Esophagus muscularis mucosa (tissue), 4 donors: ENCODE measurements around the gene FMOD.

ENCODE experiments used
- EP300 ChIP-seq: sonication (generic); formaldehyde crosslinking; IDR thresholded peaks from one replicate; pipeline ENCODE4 v1.6.1; 2017; ENCODE audit warnings: antibody characterized with exemption
- POLR2A ChIP-seq: fragments of 450-650 bp; IDR thresholded peaks from one replicate; pipeline ENCODE4 v1.6.1; 2017; ENCODE audit warnings: antibody characterized with exemption, moderate library complexity, mild to moderate bottlenecking, low read depth
- TF ChIP-seq, protein P1 (sequence below), 3 experiments: fragments of 200-600 bp in 2 of 3; fragments of 450-650 bp in 1 of 3; sonication (generic) in 2 of 3; IDR thresholded peaks; one replicate each; pipeline ENCODE4 v1.5.1; 2017 to 2019; ENCODE audit warnings: antibody characterized with exemption in 3 of 3, mild to moderate bottlenecking in 2 of 3, moderate library complexity in 1 of 3

GRCh38 chr1:203300441-203301330 lies 50.2 kb downstream of the FMOD start:
- TF ChIP-seq EP300 (no peak), POLR2A (no peak)
- TF ChIP-seq, protein P1, sequence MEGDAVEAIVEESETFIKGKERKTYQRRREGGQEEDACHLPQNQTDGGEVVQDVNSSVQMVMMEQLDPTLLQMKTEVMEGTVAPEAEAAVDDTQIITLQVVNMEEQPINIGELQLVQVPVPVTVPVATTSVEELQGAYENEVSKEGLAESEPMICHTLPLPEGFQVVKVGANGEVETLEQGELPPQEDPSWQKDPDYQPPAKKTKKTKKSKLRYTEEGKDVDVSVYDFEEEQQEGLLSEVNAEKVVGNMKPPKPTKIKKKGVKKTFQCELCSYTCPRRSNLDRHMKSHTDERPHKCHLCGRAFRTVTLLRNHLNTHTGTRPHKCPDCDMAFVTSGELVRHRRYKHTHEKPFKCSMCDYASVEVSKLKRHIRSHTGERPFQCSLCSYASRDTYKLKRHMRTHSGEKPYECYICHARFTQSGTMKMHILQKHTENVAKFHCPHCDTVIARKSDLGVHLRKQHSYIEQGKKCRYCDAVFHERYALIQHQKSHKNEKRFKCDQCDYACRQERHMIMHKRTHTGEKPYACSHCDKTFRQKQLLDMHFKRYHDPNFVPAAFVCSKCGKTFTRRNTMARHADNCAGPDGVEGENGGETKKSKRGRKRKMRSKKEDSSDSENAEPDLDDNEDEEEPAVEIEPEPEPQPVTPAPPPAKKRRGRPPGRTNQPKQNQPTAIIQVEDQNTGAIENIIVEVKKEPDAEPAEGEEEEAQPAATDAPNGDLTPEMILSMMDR (IDR thresholded peaks at IDR 0.05): no peak
